Cardiac muscle cell (in vitro differentiated cells and primary cell): ENCODE measurements around the gene FOXJ2. TPM values are rescaled to one million over a fixed set of nuclear protein-coding genes. Genes with fewer than 3 reads are reported as not detected.

Source experiments
- DNase-seq, 2 donors: peaks; one replicate each; pipeline versions ENCODE4 v3.0.0 to v3.0.0-alpha.2; 2010 to 2017; ENCODE audit warnings: low read depth in 1 of 2, low spot score in 1 of 2
- H3K27ac ChIP-seq: fragments of 200-600 bp; sonication (generic); 2 replicates; pipeline ENCODE4 v1.5.1; 2016
- H3K27me3 ChIP-seq: fragments of 200-600 bp; sonication (generic); 2 replicates; pipeline ENCODE4 v1.6.0; 2016; ENCODE audit warnings: control low read depth
- H3K36me3 ChIP-seq: fragments of 200-600 bp; sonication (generic); 2 replicates; pipeline ENCODE4 v1.5.1; 2016; ENCODE audit warnings: control low read depth
- H3K4me1 ChIP-seq: fragments of 200-600 bp; sonication (generic); 2 replicates; pipeline ENCODE4 v1.8.1; 2017; ENCODE audit warnings: low read depth, mild to moderate bottlenecking, mixed run types
- H3K4me3 ChIP-seq: fragments of 200-600 bp; sonication (generic); 2 replicates; pipeline ENCODE4 v1.5.1; 2016; ENCODE audit warnings: mild to moderate bottlenecking
- H3K9me3 ChIP-seq: fragments of 200-600 bp; sonication (generic); 2 replicates; pipeline ENCODE4 v1.5.1; 2017; ENCODE audit warnings: low read depth, mild to moderate bottlenecking, control low read depth
- polyA plus RNA-seq: library from polyadenylated mRNA; unstranded; fragments of >200 nt; fragmentation: Nextera tagmentation; extraction: Ambion mirVana; gene quantifications from 2 replicates; pipeline ENCODE4 v1.2.1, GENCODE V29; 2016
- total RNA-seq: library from RNA; depleted of rRNA; stranded (reverse); fragments of >200 nt; gene quantifications from 2 replicates; pipeline ENCODE4 v1.2.3, GENCODE V29; 2016
- TF ChIP-seq, protein P1 (sequence below): IDR thresholded peaks from 2 replicates; pipeline ENCODE4 v1.5.1; 2012; ENCODE audit warnings: low read depth, mild to moderate bottlenecking, low read length

Gene FOXJ2
- total and polyA plus RNA-seq, 2 experiments from 2014 or later: 24.1 to 26.6 TPM

DNA sequence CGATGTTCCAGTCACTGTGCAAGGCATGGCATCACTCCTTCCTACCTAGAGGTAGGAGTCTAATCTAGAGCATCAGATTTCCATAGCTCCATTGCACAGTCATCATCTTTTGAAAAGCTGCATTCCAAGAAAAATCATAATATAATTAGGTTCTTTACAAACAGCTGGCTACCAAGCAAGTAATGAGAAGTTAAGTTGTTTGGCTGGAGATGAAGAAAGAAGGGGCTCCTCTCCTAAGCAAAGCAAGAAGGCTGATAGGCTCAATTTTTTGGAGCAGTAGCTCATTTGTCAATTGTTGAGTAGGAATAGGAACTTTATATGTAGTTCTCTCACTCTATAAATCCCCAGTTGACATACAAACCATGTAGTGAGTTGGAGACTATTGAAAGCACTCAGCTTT is 8.3 kb downstream of the FOXJ2 start:
- Histone ChIP-seq H3K27ac (no peak overlapping the region), H3K36me3 (peaks cover 15% of the 10 kb centered on the region), H3K4me3 (no peak overlapping the region), H3K27me3 (no peaks in the 10 kb centered on the region), H3K4me1 (peaks cover 34% of the 10 kb centered on the region), H3K9me3 (no peaks in the 10 kb centered on the region)
- DNase-seq: no peak
- TF ChIP-seq, protein P1, sequence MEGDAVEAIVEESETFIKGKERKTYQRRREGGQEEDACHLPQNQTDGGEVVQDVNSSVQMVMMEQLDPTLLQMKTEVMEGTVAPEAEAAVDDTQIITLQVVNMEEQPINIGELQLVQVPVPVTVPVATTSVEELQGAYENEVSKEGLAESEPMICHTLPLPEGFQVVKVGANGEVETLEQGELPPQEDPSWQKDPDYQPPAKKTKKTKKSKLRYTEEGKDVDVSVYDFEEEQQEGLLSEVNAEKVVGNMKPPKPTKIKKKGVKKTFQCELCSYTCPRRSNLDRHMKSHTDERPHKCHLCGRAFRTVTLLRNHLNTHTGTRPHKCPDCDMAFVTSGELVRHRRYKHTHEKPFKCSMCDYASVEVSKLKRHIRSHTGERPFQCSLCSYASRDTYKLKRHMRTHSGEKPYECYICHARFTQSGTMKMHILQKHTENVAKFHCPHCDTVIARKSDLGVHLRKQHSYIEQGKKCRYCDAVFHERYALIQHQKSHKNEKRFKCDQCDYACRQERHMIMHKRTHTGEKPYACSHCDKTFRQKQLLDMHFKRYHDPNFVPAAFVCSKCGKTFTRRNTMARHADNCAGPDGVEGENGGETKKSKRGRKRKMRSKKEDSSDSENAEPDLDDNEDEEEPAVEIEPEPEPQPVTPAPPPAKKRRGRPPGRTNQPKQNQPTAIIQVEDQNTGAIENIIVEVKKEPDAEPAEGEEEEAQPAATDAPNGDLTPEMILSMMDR: no peak

DNA sequence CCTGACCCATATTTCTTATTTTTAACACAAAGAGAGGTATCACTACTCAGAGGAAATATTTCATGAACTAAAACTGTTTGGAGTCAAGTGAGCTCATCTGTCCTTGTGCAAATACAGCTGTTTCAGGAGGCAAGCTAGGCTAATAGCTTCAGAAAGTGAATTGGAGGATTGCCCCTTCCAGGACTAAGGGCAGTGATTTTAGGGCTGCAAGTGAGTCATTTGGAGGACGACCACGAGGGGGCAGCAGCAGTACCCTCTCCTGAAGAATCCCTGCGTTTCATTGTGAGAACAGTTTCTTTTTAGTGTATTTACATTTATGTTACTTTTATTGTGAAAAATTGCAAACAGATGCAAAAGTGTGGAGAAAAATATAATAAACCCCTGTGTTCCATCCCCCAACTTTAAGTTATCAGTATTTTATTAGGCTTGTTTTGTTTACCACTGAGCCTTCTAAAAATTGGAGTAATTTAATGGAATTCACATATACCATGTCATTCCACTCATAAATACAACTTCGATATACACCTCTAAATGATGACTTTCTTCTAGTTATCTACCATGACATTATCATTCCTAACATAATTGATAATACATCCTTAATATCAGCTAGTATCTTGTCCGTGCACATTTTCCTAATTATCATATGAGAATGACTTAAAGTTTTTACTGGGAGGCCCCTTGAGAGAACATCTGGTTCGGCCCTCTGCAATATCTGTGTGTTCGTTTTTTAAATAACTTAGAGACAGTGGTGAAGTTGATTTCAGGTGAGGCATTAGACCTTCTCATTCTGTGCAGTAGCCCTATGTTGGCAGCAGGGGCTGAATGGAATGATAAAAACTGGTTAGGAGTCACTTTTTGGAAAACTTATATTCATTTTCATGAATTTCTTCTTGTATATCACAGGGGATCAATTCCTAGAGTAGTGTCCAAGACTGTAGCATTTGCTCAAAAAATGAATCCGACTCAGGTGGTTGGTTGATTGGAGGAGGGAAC is 13.7 kb downstream of the FOXJ2 start:
- peak; percentile 82 to 88 for DNase-seq
- H3K27ac ChIP-seq: no peak overlapping the region
- no peaks in the 10 kb centered on the region for H3K9me3 ChIP-seq
- TF ChIP-seq, protein P1: peak; percentile 87
- peaks cover 51% of the 10 kb centered on the region for H3K36me3 ChIP-seq
- no peak overlapping the region for H3K4me3 ChIP-seq
- no peaks in the 10 kb centered on the region for H3K27me3 ChIP-seq
- H3K4me1 ChIP-seq: no peaks in the 10 kb centered on the region

DNA sequence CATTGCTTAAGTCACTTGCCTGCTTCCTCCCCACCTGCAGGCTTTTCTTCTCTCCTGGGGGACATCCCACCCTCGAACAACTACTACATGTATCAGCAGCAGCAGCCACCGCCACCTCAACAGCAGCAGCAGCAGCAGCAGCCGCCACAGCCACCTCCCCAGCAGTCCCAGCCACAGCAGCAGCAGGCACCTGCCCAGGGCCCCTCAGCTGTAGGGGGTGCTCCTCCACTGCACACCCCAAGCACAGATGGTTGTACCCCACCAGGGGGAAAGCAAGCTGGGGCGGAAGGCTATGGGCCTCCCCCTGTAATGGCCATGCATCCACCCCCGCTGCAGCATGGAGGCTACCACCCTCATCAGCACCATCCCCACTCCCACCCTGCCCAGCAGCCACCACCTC is 15.3 kb downstream of the FOXJ2 start:
- Histone ChIP-seq H3K36me3 (peaks cover 55% of the 10 kb centered on the region), H3K9me3 (no peaks in the 10 kb centered on the region), H3K4me3 (no peak overlapping the region), H3K4me1 (no peaks in the 10 kb centered on the region), H3K27ac (no peak overlapping the region), H3K27me3 (no peaks in the 10 kb centered on the region)
- DNase-seq: no peak
- TF ChIP-seq, protein P1: no peak

DNA sequence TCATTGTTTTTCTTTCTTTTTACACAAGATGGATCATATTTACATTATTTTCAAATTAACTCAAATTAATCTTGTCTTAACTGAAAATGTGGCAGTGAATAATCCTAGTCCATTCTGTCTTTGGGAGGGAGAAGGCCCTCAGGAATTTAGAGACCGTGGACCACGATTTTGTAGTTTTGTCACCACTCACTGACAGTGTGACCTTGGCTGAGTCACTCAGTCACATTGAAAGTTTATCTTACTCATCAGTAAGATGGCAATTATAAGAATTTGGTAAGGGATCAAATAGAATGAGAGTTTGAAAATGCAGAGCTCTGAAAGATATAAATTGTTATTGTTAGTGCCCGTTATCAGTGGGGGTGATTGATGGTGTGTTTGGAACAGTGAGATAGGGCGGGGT is 16.4 kb downstream of the FOXJ2 start:
- DNase-seq: no peak
- H3K4me1 ChIP-seq: no peaks in the 10 kb centered on the region
- H3K27me3 ChIP-seq: no peaks in the 10 kb centered on the region
- H3K36me3 ChIP-seq: peaks cover 56% of the 10 kb centered on the region
- no peaks in the 10 kb centered on the region for H3K9me3 ChIP-seq
- H3K27ac ChIP-seq: no peak overlapping the region
- H3K4me3 ChIP-seq: no peak overlapping the region
- TF ChIP-seq, protein P1: no peak

DNA sequence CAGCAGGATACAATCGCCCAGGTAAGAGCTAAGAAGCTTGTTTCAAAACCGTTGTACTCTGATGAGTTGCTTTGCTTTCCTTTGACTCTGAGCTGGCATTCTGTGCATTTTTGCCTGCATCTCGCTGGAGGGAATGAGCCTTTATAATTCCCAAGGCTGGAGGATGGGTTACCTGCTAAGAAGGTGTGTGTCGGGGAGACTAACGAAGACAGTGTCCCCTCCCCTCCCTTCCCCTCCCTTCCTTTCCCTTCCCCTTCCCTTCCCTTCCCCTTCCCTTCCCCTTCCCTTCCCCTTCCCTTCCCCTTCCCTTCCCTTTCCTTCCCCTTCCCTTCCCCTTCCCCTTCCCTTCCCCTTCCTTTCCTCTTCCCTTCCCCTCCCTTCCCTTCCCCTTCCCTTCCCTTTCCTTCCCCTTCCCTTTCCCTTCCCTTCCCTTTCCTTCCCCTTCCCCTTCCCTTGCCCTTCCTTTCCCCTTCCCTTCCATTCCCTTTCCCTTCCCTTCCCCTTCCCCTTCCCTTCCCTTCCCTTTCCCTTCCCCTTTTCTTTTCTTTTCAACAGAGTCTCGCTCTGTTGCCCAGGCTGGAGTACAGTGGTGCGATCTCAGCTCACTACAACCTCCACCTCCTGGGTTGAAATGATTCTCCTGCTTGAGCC is 18.2 kb downstream of the FOXJ2 start:
- no peaks in the 10 kb centered on the region for H3K9me3 ChIP-seq
- TF ChIP-seq, protein P1: no peak
- H3K36me3 ChIP-seq: peaks cover 56% of the 10 kb centered on the region
- no peak overlapping the region for H3K27ac ChIP-seq
- no peaks in the 10 kb centered on the region for H3K27me3 ChIP-seq
- no peak for DNase-seq
- H3K4me1 ChIP-seq: no peaks in the 10 kb centered on the region
- H3K4me3 ChIP-seq: no peak overlapping the region
